AG08395 (cell line): ENCODE results near the gene SELENOF.
"Not testable (repeated sequence)": the region's sequence is repeated elsewhere in the genome, so short reads cannot be mapped to it uniquely, and the experiment has no call there.

Experiments
- DNase-seq: peaks from one replicate; pipeline ENCODE4 v3.0.0; 2012; ENCODE audit warnings: mixed read lengths, low spot score

The SELENOF gene

DNA sequence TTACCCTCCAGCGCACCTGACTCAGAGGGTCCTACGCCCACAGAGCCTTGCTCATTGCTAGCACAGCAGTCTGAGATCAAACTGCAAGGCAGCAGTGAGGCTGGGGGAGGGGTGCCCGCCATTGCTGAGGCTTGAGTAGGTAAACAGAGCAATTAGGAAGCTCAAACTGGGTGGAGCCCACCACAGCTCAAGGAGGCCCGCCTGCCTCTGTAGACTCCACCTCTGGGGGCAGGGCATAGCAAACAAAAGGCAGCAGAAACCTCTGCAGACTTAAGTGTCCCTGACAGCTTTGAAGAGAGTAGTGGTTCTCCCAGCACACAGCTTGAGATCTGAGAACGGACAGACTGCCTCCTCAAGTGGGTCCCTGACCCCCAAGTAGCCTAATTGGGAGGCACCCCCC is 99.8 kb downstream of the SELENOF start:
- DNase-seq = not testable (repeated sequence)
